HG02610 (cell line): Measurements from ENCODE around the gene GDPD4.

Experiments
- ATAC-seq: cut with Tn5 transposase; IDR thresholded peaks from one replicate; pipeline ENCODE4 v1.9.1; 2021; ENCODE audit warnings: mild to moderate bottlenecking, moderate library complexity; ENCODE audit not compliant: unreplicated experiment

GDPD4 gene

DNA sequence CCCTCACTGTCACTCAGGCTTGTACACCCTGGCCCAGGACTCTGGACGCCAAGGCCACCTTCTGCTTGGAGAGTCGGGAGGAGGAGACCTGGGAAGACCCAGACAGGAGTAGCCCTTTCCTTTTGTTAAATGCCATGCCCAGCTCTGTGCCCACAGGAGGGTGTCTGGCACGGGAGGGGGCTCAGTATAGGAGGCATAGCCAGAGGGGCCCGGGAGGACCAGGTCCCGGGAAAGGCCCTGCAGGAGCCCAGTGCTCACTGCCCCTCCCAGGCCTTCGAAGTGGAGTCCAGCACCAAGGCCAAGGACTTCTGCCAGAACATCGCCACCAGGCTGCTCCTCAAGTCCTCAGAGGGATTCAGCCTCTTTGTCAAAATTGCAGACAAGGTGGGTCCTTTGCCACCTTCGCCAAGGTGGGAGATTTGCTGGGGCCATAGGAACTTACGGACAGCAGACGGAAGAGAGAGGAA lies 94.4 kb downstream of the GDPD4 start:
- no peak for ATAC-seq

DNA sequence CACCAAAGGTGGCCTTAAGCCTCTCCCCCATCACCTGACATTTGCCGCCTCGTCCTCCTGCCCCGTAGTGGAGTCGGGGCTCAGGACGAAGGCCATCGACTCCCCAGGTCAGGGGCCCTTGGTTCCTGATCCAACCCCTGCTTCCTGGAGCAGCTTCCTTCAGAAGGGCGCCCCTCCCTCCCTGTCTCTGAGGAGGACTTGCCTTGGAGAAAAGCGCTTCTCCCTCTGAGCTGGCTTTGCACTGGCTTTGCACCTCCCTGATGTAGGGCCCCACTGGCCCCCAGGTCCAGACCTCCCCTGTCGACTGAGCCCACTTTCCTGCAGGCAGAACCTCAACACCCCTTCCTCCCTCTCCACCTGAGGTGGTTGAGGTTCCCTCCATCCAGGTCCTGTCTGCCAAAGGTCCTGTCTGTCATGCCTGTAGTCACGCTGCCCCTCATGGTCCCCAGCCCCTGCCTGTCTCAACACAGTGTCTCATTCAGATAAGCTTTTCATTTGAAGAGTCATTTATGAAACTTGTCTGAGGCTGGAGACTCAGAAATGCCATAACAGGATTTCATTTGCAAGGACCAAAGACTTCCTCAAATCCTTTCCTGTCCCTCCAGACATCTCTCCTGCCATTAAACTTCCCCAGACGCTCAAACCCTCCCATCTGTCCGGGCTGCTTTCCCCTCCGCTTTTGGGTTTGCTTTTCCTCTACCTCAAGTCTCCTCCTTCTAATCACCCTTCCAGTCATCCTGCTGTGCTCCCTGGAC lies 95.0 kb downstream of the GDPD4 start:
- no peak for ATAC-seq

DNA sequence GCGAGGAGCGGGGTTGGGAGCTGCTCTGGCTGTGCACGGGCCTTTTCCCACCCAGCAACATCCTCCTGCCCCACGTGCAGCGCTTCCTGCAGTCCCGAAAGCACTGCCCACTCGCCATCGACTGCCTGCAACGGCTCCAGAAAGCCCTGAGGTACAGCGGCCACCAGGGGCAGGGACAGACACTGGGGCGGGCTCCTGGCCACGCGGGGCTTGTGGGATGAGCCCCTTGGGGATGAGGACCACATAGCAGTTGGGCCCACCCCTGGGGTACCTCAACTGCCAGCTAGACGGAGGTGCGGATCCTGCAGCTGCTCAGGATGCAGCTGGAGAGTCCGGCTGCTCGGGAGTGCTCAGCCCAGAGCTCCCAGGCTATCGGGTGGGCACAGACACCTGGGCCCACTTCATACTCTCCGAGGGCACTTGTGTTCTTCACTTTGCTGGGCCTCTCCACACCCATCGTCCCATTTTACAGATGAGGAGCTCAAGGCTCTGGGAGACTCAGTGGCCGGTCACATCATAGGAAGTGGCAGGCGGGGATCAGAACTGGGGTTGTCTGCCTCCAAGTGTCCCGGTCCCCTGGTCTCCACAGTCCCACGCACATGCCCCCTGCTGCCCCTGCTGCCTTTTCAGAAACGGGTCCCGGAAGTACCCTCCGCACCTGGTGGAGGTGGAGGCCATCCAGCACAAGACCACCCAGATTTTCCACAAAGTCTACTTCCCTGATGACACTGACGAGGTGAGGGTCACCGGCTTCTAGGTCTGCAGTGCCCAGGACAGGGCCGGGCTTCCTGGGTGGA lies 95.8 kb downstream of the GDPD4 start:
- ATAC-seq: no peak

DNA sequence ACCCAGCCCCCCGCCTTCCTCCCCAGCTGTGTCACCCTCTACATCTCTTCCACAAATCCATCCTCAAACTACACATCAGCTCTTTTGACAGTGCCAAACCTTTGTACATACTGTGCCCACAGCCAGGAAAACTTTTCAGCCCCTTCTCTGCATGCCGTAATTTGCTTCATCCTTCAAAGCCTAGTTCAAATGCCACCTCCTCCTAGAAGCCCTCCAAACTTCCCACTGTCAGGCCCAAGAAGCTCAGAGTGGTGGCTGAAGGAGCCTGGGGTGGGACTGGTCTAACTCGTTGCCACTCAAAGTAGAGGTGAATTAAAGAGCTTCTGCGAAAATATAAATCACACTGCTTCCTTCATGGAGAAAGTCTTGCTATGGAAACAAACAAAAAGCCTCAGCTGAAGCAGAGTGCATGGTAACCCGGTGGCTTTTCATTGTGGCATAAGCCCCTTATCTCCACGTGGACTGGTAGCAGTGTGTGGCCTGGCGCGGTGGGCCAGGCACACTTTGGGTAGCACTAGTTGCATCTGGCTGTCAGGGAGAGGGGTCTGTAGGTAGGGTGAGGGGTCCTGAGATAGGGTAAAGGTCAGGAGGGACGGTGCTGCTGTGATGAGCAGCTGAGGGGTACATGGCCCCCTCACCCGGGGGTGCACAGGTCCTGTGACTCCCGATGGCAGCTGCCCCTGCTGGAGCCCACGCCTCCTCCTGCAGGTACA lies 96.6 kb downstream of the GDPD4 start:
- ATAC-seq: no peak

DNA sequence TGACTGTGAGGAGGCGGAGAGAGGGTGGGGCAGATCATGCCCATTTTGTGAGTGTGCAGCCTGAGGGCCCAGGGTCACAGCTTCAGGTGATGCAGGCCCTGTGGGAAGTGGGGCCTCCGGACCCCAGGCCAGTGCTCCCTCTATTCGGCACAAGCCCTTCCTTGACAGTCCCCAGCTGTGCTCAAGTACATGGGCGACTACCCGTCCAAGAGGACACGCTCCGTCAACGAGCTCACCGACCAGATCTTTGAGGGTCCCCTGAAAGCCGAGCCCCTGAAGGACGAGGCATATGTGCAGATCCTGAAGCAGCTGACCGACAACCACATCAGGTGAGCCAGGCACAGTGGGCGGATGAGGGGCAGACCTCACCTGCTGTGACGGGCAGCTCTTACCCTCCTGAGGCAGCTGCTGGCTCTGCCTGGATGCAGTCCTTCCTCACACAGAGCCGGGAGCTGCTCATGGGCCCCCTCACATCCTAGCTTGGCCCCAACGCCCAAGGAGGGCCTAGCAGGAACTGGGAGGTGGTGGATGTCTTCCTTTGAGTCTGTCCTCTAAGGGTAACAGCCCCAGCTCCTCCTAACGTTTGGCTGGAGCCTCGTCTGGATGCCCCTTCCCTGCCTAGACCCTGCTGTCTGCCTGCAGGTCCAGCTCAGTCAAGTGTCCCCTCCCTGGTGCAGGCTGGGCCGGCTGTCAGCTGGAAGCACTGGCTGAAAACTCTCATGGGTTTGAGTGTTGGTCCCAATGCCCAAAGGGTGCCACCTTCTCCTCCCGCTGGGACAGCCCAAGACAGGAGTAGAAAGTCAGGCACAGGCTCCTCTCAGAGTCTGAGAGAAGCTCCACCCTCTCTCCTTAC lies 97.4 kb downstream of the GDPD4 start:
- no peak for ATAC-seq

DNA sequence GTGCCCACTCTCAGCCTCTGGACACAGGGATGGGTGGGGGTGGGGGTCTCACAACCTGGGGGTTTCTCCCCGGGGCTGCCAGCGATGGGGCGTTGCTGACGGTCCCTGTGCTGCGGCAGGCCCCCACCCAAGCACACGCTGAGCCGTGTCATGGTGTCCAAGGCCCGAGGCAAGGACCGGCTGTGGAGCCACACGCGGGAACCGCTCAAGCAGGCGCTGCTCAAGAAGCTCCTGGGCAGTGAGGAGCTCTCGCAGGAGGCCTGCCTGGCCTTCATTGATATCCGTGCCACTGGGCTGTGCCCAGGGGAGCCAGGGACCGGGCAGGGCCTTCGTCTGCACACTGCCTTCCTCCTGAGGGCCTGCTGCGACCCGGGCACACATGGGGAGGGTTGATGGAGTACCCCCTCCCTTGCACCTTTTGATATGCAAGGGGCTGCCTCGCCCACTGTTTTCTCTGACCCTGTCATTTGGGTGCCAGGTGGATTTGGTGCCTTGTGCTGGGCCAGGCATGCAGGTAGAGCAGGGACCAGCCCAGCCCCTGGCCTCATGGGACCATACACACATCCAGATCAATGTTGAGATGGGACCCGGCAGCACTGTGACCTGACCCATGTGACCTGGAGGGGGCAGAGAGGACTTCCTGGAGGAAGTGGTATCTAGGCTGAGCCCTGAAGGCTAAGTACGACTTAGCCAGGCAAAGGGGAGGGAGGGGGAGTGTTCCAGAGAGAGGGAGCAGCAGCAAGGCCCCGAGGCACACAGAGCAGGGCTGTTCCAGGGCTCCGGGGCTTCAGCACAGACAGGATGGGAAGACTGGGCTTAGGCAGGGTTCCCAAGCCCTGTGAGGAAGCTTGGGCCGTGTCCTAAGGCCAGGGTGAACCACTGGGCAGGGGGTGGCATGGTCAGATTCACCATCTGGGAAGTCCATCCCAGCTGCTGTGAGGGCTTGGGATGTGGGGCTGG lies 98.3 kb downstream of the GDPD4 start:
- no peak for ATAC-seq

DNA sequence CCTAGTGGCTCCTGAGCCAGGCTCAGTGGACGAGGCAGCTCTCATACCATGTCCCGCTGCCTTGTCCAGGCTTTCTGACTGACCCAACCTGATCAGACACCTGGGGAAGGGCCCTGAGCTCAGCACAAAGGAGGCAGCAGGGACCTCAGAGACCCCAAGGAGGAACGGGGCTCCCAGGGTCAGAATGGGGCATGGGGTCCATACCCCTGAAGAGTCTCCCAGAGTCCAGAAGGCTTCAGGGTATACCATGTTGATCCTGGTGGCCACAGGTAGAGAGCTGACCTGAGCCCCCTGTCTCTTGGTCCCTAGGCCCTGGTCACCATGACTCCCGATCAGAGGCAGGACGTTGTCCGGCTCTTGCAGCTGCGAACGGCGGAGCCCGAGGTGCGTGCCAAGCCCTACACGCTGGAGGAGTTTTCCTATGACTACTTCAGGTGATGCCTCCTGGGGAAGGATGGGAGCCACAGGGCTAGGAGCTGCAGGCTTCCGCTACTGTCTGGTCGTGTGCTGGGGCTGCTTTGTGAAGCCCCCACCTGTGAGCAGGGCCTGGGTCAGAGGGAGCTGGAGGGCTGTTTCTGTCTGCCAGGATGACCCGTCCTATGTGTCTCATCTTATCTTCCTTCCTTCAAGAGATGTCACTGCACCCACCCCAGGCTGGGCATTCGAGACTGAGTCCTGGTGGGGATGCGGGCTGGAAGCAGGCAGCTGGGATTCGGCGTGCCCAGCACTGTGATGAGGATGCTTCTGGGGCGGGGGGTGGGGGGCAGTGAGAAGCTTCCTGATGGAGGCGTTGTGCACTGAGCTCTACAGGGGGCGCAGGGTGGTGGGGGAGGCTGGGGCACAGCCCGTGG lies 99.3 kb downstream of the GDPD4 start:
- no peak for ATAC-seq

DNA sequence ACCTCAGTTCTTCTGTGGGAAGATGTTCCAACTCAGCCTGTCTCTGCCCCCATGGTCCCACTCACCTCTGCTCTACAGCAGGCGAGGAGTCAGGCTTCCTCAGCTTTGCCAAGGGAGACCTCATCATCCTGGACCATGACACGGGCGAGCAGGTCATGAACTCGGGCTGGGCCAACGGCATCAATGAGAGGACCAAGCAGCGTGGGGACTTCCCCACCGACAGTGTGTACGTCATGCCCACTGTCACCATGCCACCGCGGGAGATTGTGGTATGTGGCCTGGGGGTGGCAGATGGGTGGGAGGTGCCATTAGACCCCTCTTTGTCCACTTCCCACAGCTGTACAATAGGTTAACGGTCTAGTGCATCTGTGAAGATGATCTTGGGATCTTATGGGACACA lies 100.1 kb downstream of the GDPD4 start:
- ATAC-seq: no peak

DNA sequence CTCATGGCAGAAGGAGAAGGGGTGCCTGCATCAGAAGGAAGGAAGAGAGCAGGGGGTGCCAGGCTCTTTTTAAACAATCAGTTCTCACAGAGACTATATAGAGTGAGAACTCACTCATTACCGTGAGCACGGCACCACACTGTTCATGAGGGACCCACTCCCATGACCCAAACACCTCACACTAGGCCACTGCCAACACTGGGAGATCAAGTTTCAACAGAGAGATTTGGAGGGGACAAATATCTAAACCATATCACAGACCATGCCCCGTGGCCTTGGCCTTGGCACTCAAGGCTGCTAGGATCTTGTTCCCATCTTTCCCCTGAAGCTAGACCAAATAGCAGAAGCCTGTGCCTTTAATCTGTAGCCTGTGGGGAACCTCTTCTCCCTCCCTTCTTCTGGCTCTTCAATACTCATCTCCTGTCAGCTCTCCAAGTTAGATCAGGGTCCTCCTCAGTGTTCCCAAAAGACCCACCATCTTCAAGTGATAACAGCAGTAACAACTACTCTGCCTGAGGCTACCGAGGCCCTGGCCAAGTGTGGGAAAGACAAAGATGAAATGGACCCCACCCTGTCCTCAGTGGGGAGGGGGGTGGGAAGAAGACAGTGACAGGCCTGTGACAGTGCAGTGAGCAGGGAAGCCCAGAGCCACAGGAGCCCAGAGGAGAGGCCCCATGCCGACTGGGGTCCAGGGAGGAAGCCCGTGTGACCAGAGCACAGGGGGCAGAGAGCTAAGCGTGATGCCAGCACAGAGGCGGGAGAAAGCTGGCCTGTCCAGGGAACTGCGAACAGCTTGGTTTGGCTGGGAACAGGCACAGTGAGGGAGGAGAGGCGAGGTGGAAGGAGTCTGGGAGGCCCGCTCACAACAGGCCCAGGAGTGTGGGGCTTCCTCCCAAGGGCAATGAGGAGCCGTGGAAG lies 100.9 kb downstream of the GDPD4 start:
- ATAC-seq: no peak

DNA sequence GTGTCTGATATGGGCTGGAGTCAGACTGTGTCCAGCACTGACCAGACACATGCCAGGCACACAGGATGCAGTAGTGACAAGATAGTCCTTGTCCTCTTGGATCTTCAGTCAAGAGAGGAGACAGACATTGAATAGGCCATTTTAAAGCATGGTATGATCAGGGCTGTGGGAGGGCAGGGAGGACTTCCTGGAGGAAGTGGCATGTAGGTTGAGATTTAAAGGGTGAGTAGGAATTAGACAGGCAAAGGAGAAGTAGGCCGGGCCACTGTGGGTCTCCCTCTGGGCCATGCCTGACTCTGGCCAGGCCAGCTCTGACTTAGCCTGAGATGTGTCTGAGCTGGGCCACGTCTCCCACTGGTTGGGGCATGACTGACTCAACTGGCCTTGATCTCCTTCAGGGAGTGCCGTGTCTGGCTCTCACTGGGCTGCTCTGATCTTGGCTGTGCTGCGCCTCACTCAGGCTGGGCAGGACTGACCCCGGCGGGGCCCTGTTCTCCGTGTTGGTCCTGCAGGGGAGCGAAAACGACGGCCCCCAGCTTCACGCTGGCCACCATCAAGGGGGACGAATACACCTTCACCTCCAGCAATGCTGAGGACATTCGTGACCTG lies 102.2 kb downstream of the GDPD4 start:
- ATAC-seq: no peak

DNA sequence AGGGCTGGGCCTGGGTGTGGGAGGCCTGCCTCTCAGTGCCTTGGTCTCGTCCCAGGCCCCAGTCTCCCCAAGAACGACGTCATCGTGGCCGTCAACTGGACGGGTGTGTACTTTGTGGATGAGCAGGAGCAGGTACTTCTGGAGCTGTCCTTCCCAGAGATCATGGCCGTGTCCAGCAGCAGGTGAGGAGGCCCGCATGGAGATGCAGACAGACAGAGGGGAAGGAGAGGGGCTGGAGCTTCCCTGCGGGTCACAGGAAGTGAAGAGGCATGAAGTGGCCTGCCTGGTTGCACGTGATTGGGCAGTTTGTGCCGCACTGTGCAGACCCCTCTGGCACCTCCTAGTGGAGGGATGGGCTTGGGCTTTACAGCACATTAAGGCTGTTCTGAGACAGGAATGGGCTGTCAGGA lies 103.0 kb downstream of the GDPD4 start:
- ATAC-seq: no peak

DNA sequence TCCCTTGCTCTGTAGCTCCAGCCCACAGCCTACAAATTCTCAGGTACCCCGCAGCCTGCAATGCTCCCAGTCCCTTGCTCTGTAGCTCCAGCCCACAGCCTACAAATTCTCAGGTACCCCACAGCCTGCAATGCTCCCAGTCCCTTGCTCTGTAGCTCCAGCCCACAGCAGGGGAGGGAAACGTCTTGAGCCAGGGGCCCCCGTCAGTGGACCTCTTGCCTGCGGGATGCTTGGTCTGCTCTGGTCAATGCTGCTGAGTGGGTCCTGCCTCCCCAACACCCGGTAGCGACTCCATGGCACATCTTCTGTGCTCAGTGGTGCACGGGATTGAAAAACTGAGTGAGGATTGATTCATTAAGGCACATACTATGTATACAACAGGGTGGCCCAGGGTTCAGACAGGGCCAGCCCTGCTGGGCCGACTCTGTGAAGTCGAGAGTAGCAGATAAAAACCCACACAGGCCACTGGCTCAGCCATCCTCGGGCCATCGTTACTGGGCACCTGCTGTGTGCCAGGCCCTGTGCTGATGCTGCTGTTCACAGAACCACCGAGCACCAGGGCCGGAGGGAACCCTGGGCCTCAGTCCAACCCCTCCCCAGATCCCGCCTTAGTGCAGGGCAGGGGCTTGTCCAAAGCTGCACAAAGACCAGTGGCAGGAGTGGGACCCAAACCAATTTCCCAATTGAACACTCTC lies 103.7 kb downstream of the GDPD4 start:
- ATAC-seq: no peak

DNA sequence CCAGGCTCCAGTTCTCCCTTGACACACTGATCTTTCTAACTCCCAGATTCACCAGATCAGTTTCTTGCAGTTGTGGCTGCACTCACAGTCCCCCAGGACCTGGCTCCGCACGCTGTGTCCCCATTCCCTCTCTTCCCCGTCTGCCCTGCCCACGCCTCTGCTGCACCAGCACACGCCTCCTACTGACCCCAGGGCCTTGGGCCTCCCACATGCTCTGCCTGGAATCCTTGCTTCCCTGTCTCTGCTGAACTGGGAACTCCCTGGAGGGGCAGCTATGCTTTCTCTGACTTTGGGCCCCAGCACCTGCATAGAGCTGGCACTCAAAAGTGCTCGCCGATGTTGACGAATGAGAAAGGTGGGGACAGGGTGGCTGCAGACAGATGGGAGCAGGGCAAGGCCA lies 104.5 kb downstream of the GDPD4 start:
- ATAC-seq: no peak

DNA sequence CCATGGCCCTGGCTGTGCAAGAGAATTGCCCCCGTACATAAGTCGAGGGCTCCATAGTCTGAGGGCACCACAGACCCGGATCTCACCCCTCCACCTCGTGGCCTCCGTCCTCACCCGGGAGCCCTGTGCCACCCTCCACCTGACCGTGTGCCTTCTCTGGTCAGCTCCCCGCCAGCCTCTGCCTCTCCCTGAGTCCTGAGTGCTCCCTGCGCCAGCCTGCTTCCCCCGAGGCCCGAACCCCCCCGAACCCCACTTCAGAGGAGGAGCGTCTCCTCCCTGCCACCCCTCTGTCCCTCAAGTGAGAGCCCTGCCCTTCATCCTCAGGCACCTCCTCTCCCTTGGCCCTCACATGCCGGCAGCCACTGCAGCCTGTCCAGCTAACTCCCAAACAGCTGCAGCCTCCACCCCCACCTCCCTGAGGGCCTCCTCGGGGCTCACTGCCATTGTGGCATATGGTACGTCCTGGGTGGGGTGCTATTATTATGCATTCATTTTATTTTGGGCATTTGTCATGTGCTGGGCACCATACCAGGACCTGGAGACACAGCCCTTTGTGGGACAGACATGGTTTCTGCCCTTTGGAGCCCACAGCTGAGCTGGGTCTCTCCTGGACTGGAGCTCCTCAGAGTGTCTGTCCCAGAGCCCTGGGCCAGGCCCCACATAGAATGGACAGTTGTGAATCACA lies 106.3 kb downstream of the GDPD4 start:
- ATAC-seq: no peak

DNA sequence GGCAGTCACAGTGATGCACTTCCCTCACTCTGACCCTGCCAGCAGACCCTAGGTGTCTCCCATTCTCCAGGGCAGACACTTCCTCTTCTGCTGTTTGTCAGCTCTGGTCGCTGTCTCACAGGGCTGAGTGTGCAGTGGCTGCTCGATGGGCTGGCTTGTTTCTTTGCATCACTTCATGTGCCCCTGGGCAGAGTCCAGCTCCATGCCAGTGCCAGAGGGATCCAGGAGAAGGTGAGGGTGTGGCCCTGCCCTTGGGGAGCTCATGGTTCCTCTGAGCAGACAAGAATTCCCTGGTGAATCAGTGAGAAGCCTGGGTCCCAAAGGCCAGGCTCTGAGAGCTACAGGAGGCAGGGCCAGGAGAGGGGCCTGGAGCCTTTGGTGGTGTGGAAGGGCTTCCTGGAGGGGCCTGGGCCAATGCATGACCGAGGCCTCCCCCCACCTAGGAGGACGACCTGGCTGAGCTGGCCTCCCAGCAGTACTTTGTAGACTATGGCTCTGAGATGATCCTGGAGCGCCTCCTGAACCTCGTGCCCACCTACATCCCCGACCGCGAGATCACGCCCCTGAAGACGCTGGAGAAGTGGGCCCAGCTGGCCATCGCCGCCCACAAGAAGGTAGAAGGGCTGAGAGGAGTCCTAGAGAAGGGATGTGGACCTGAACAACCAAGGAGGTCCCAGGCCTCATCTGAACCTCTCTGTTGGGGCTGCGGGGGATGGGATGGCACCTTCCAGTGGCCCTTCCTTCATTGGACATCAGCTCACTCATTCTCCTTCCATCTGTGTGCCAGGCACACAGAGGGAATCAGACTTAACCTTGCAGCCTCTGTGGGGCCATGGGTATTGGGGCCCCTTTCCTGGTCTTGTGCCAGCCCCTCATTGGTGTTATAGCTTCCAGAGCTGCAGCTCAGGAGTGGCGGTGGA lies 107.3 kb downstream of the GDPD4 start:
- no peak for ATAC-seq
